T-helper 2 cell (primary cell): ENCODE data around the gene SLC36A3.
"Not testable (repeated sequence)": the region's sequence is repeated elsewhere in the genome, so short reads cannot be mapped to it uniquely, and the experiment has no call there.

Experiments
- DNase-seq, 5 experiments: peaks; one replicate each; pipeline versions ENCODE4 v3.0.0 to v3.0.0-alpha.2; 2012 to 2022

SLC36A3 gene

DNA sequence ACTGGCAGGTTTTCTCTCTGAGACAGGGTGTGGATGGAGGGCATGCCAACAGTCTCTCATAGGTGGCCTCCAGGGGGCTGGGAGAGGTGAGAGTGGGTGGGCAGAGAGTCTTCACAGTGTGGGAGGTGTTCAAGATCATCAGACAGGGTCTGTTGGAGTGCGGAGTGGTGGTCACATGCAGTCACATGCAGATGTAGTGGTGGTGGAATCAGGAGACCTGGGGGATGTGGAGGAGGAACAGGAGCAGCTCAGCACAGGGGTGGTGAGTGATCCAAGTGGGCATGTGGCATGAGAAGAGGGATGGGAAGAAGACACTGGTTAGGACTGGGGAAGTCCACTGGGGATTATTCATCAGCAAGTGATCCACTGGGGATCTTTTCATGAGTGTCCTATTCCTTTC, 44.8 kb downstream of the SLC36A3 start:
- DNase-seq = no peak

DNA sequence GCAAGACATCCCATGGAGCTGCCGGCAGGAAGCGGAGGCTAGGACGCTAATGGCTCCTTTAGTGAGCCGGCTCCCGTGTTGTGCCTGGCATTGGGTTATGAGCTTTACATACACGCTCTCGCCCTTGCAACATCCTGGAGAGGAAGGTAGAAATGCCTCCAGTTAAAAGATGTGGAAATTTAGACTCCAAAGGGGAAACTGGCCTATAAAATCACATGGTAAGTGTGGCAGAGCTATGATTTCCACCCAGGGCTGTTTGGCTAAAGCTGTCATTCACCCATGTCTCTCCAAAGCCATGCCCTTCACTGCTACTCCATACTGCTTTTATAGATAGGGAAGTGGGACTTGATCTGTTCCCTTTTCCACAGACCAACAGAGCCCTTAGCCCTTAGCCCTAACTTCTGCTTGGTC, 45.4 kb downstream of the SLC36A3 start:
- no peak for DNase-seq

DNA sequence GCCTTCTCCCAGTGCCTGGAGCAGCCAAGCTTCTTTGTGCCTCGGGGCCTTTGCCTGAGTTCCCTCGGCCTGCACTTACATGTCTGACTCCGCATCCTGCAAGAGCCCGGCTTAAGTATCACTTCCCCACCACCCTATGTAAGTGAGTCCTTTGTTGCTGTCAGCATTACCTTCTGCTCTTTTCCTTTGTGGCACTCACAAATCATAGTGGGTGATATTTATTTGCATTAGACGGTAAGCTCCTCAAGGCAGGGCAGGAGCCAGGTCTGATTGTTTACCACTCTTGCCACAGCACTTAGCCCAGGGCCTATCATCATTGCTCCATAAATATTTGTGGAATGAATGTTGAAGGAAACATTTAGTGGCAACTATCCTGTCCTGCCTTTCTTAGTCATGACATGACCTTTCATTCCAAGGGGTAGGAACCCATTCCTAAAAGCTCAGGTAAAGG, 45.8 kb downstream of the SLC36A3 start:
- DNase-seq = no peak

DNA sequence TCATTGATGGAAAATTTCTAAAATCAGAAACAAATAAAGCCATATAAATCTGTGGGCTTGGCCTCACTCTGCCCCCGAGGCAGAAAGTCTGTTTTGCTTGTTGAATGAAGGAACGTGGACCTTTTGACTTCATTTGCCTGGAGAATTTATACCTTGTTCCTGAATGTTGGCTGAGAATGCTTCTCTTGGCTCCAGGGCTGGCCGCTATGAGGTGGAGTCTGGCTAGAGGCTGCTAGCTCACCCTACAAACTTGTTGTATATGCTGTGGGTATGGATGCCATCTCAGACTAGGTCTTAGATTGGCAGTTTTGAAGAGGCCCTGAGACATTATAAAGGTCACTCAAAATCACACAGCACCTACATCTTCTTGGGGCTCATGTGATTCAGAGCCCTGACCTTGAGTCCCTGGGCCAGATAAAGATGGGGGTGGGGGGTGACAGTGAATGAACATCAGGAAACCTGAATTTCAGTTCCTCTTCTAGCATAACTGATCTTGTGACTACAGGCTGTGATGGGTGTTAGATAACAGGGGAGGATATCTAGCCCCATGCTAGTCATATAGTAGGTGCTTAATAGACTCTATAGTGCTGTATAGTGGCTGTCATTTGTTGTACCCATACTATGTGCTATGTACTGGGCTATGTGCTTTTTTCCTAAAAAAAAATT, 47.8 kb downstream of the SLC36A3 start:
- DNase-seq = peak in 1 of 5 experiments; percentile 33

DNA sequence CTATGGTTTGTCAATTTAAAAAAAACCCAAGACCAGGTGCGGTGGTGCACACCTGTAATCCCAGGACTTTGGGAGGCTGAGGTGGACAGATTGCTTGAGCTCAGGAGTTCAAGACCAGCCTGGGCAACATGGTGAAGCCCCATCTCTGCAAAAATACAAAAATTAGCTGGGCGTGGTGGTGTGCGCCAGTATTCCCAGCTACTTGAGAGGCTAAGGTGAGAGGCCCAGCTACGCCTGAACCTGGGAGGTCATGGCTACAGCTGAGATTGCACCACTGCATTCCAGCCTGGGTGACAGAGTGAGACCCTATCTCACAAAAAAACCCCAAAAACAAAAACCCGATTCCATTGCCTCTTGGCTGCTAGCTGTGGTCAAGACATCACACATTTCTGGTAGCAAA, 48.6 kb downstream of the SLC36A3 start:
- not testable (repeated sequence) for DNase-seq

DNA sequence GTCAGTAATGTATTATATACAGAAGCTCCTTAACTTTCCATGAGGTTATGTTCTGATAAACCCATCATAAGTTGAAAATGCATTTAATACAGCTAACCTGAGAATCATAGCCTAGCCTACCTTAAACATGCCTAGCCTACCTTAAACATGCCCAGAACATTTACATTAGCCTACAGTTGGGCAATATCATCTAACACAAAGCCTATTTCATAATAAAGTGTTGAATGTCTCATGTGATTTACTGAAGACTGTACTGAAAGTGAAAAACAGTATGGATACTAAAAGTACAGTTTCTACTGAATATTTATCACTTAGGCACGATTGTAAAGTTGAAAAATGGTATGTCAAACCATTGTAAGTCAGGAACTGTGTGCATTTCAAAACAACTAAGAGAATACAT, 49.0 kb downstream of the SLC36A3 start:
- no peak for DNase-seq

DNA sequence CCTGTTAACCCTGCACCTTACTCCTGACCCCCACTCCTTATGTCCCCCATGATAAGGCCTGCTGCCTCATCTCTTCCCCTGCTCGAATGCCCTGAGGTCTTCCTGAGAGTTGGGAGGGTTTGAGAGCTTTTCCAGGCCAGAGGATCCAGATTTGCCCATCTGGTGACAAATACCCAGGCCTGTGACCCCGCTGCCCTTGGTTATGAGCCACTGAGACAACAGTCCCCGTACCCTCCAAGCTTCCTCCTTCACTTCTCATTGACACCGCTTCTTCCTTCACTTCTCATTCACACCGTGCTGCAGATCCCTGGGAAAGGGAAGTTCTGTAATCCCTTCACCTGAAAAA, 50.0 kb downstream of the SLC36A3 start:
- no peak for DNase-seq

DNA sequence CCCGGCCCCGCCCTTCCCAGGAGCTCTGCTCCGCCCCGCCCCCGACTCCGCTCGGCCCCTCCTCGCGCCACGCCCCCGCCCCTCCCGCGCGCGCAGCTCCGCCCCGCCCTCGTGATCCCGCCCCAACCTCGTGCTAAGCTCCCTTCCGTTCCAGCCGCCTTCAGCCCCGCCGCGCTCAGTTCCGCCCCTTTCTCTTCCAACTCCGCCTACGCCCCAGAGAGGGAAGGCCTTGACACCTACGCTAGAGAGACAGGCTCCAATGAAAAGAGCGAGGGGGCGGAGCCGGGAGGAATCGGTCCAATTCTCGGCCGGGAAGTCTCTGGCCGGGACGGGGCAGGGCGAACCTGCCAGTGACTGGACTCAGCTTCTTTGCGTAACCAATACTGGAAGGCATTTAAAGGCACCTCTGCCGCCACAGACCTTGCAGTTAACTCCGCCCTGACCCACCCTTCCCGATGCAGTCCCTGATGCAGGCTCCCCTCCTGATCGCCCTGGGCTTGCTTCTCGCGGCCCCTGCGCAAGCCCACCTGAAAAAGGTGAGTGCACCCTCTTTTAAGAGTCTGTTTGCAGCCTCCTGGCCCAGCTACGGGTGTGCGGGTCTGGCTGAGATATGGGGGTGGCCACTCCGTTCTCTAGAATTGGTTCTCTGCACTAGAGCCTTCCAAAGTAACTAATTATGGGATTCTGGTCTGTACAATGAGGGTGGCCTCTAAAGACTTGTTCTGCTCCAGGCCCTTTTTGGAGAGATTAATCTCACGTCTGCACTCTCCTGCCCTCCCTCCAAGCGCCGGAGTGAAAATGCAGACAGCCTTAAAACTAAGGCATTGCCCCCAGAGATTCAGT, 50.6 kb downstream of the SLC36A3 start, which contains the start of gene GM2A:
TSS of gene GM2A (plus strand) at position 424 of the 843 bp plus-strand sequence. CDS start at position 456, 32 bp downstream.
- peak; percentile 96 to 99 (median 97) for DNase-seq

DNA sequence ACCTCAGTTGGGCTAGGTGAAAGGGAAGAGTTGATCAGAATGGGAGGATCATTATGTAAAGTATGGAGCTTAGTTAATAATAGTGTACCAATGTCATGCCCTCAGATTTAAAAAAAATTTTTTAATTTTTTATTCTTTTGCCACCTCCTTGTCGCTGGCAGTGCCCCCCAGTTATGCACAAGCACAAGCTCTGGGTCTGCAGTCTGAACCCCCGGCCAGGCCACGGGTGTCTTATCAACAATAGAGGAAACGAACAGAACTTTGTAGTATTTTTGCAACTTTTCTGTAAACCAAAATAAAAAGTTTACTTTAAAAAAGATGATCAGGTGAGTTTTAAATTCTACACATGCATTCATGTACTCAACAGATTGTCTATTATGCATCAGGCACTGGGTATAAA, 51.9 kb downstream of the SLC36A3 start:
- no peak for DNase-seq

DNA sequence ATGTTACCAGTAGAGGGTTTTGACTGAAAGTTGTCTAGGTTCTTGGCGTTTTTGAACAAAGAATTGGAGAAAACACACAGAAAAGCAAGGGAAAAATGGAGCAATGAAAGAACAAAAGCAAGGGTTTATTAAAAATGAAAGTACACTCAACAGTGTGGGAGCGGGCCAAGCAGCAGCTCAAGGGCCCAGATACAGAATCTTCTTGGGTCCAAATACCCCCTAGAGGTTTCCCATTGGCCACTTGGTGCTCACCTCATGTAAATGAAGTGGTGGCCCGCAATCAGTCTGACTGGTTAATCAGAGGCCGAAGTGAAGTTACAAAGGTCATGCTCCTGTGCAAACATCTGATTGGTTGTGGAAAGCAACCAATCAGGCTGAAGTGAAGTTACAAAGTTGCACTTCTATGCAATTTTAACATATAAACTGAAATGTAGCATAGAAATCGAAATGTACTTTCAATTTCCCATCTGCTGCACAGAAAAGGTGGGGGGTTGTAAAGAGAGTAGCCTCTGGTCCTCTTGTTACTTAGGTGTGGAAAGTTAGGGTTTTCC, 52.5 kb downstream of the SLC36A3 start:
- peak in 4 of 5 experiments; percentile 7 to 88 (median 14) for DNase-seq

DNA sequence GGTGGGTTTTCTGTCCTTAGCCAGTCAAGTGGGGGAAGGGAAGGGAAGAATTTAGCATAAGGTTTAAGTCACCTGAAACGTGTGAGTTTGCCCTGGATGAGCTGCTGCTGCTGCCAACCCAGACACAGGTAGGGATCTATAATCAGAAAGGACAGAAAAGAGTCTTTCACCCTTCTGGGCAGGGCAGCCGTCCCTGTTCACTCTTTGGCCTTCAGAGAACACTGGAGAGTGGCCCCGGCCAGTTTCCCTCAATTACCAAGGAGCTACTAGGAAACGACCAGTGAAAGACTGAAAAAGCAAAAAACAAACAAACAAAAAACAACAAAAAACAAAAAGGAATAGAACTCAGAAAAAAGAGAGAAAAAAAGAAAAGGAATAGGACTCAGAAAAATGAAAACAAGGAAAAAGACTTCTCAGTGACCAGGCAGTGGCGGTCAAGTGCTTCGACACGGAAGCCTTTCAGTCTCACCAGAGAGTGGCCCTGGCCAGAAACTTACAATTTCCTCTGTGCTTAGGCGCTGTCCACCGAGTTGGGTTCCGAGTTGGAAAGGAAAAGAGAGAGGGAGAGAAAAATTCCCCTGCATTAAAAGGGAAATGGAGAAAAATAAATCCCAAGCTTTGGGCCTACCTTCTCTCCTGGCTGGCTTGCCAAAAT, 53.1 kb downstream of the SLC36A3 start:
- DNase-seq = no peak

DNA sequence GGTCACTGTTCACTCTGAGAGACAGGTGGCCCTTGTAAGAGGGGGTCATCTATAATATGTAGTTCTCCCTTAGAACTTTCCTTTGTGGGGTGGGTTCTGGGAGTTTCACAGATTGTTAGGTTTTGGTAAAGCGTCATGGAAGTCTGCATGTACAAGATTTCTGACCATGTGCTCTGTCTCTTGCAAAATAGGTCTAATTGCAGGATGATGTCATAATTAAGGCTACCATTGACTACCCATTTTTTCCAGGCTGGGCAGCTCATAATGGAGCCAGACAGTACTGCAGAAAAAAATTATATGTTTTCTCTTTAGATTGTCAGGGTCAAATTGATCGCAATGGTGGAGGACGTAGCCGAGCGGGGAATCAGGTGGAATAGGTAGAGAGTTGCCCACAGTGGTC, 54.3 kb downstream of the SLC36A3 start:
- DNase-seq = no peak

DNA sequence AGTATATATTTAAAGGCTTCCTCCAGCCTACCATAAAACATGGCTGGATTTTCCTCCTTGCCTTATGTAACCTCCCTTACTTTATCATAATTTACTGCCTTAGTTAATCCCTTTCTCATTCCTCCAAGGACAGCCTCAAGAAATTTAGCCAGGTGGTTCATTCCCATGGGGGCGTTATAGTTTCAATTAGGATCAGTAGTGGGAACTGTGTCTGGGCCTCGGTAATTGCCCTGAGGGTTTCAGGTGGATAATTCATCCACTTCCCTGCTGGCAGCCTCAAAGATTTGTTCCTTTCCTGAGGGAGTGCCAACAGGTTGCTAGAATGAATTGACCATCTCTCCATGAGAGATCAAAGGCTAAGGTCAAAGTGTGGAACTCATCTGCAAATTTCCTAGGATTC, 54.9 kb downstream of the SLC36A3 start:
- no peak for DNase-seq

DNA sequence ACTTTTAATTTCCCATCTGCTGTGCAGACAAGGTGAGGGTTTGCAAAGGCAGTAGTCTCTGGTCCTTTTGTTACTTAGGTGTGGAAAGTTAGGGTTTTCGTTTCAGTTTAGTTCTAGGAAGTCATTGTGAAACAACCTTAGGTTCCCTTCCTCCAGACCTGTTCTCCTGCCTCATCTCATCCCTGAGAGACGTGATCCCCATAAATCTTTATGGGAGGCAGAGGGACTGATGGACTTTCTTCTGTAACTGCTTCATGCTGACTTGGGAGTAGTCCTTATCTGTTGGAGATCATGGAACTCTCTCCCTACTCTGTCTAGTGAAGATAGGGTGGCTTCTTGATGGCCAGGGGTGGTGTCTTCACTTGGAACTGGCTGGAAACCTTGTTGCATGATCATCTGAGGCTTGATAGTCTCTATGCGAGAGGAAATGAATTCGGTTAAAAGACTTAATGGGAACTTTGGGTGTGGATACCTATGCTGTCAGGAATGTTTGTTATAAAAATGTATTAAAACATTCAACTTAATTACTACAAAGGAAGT, 57.8 kb downstream of the SLC36A3 start:
- no peak for DNase-seq

DNA sequence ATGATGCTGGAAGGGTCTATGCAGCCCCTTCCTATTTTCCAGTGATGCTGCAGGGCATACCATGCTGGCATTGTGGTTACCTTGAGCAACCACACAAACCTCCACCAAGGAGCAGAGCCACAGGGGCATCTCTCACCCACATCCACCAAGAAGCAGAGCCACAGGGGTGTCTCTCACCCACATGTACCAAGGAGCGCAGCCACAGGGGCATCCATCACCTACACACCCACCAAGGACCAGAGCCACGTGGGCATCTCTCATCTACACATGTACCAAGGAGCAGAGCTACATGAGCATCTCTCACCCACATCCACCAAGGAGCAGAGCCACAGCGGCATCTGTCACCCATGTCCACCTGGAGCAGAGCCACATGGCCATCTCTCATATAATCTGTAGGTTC, 59.4 kb downstream of the SLC36A3 start:
- peak in 1 of 5 experiments; percentile 79 for DNase-seq

DNA sequence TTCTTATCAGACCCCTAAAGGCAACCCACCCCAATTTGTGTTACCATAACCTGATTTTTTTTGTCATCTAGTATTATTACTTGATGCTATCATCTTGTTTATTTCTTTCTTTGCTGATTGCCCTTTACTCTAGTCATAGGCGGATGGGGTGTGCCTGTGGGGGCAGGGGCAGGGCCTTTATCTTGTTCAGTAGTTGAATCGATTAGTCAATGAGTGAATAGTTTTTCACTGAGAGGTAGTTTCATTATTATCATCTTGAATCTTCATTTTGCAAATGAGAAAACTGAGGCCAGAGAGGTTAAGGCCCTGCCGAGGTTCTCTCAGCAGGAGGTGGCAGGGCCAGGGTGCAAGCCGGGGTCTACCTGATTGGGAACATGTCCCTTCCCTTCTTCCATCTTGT, 60.0 kb downstream of the SLC36A3 start:
- DNase-seq = peak in 2 of 5 experiments; percentile 16 to 79

DNA sequence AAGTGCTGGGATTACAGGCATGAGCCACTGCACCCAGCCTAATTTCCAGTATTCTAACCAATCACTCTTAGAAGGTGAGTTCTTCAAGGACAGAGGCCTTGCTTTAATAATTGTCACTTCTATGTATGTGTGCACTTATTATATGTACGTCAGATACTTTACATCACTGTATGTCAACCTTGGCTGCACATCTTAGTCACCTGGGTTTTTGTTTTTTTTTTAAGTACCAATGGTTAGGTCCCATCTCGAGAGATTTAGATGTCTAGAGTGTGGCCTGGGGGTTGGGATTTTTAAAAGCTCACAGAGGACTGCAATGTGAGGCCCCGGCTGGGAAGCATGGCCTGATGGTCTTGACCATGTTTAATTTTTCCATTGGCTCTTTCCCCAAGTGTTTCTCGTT, 60.4 kb downstream of the SLC36A3 start:
- DNase-seq = no peak

DNA sequence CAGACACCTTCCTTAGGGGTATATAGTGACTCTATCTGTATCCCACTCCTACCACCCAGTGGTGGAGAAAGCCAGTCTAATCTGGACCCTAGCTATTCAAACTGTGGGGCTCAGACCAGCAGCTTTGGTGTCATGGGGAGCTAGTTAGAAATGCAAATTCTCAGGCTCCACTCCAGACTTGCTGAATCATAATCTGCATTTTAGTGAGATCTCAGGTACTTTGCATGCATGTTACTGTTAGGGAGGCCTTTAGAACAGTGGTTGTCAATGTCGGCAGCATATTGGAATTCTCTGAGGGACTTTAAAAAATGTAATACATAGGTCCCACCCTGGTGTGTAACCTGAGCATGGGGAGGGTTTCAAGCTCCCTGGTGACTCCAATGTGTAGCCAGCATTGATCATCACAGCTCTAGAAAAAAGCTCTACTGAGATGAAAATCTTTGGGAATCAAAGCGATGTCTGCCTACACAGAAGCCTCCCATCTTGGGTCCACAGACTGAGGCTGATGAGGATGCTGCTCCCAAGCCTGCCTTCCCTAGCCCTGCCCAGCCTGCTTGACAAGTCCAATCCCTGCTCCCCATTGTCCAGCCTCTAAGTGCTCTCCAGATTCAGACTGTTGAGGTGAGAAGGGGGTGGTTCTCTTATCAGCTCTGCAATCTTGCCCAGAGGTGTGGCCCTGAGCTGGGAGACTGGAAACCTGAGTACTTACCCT, 62.5 kb downstream of the SLC36A3 start:
- DNase-seq = no peak

DNA sequence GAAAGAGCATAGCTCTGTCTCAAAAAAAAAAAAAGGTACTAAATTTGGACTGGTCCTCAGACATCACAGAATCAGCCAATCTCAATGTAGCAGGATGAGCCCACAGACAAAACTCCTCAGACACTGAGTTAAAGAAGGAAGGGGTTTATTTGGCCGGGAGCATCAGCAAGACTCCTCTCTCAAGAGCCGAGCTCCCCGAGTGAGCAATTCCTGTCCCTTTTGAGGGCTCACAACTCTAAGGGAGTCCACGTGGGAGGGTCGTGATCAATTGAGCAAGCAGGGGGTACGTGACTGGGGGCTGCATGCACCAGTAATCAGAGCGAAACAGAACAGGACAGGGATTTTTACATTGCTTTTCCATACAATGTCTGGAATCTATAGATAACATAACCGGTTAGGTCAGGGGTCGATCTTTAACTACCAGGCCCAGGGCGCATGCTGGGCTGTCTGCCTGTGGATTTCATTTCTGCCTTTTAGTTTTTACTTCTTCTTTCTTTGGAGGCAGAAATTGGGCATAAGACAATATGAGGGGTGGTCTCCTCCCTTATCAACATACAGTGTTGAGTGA, 63.2 kb downstream of the SLC36A3 start:
- DNase-seq = not testable (repeated sequence)

DNA sequence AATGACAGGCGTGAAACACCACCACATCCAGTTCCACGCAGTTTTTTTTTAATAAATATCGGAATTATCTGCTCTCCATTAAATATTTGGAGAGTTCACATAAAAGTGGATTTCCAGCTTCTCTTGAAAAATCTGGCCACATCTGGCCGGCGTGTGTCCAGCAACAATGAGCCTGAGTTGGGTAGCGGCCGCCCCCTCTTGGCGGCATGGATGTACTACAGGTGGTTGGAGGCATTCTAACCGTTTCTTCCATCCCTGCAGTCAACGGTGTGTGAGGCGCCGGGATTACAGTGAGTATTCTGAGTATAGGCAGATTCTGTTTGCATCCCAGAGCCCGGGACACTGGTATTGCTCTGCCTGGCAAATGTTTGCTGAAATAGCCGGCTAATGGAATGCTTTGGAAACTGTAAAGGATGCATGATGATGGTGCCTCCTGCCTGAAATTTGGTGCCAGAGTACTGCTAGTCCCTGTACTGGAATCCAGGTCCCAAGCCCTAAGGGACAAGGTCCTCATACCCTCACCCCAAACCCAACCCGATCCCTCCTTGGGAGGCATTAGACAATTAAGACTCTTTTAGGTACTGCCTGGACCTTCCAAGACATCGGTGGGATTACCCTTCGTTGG, 64.2 kb downstream of the SLC36A3 start:
- DNase-seq = peak in 3 of 5 experiments; percentile 37 to 39 (median 39)

DNA sequence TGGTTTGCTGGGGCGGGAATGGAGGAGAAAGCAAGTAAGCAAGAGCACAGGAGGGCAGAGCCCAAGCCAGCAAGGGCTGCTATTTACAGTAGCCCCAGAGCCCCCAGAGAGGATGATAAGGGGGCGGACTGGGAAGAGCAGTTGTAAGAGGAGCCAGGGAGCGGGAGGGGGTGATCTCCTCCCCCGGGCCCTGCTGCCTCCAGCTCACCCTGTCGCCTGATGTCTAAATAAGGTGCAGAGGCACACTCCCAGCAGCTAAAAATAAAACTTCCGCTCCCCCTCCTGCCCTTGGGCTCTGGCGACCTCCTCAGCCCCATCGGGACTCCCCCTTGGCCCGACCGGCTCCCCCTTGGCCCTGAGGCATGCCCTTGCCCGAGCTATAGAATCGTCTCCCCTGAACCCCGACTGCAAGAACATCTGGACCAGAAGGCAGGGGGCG, 65.2 kb downstream of the SLC36A3 start:
- DNase-seq = no peak
